SK-N-MC (cell line): ENCODE results near the gene MRM3.

ENCODE experiments used
- EZH2 ChIP-seq: fragments of 200-600 bp; sonication (generic); IDR thresholded peaks from one replicate; pipeline ENCODE4 v1.6.1; 2017; ENCODE audit warnings: antibody characterized with exemption
- FOXP2 ChIP-seq: optimal IDR thresholded peaks from 2 replicates; pipeline ENCODE3; 2011; ENCODE audit warnings: mild to moderate bottlenecking, moderate library complexity; ENCODE audit not compliant: insufficient read depth; ENCODE audit errors: extremely low read length, control extremely low read depth
- POLR2AphosphoS5 ChIP-seq: IDR thresholded peaks from 2 replicates; pipeline ENCODE4 v1.6.1; 2012; ENCODE audit warnings: mild to moderate bottlenecking, low read depth, low read length, borderline replicate concordance

- no peak for TF ChIP-seq FOXP2
- TF ChIP-seq EZH2 = no peak
- no peak for TF ChIP-seq POLR2AphosphoS5
Observed at GRCh38 chr17:792277-792676, 10.1 kb downstream of the MRM3 start.
